Karpas-422 (cell line): Measurements from ENCODE around the gene ZNF536. TPM values are rescaled to one million over a fixed set of nuclear protein-coding genes. Genes with fewer than 3 reads are reported as not detected.
"Not testable (repeated sequence)": the region's sequence is repeated elsewhere in the genome, so short reads cannot be mapped to it uniquely, and the experiment has no call there.

Experiments used
- DNase-seq: peaks from one replicate; pipeline ENCODE4 v3.0.0-alpha.2; 2015
- H2AFZ ChIP-seq: fragments of 200-600 bp; sonication (generic); 2 replicates; pipeline ENCODE4 v1.6.1; 2014; ENCODE audit warnings: antibody characterized with exemption, low read length, mixed read lengths
- H3K27ac ChIP-seq: fragments of 200-600 bp; sonication (generic); 2 replicates; pipeline ENCODE4 v1.5.1; 2014; ENCODE audit warnings: mild to moderate bottlenecking, low read length, moderate library complexity
- H3K27me3 ChIP-seq: fragments of 200-600 bp; sonication (generic); 2 replicates; pipeline ENCODE4 v1.6.1; 2014; ENCODE audit warnings: low read length, mixed read lengths
- H3K36me3 ChIP-seq: fragments of 200-600 bp; sonication (generic); 2 replicates; pipeline ENCODE4 v1.6.1; 2014; ENCODE audit warnings: low read length, mixed read lengths; ENCODE audit not compliant: insufficient read depth
- H3K4me1 ChIP-seq: fragments of 200-600 bp; sonication (generic); 2 replicates; pipeline ENCODE4 v1.6.1; 2014; ENCODE audit warnings: mild to moderate bottlenecking, low read length, mixed read lengths
- H3K4me2 ChIP-seq: fragments of 200-600 bp; sonication (generic); 2 replicates; pipeline ENCODE4 v1.6.1; 2014; ENCODE audit warnings: low read length, low read depth, mild to moderate bottlenecking; ENCODE audit not compliant: poor library complexity, severe bottlenecking
- H3K4me3 ChIP-seq: fragments of 200-600 bp; sonication (generic); 2 replicates; pipeline ENCODE4 v1.5.1; 2014; ENCODE audit warnings: mild to moderate bottlenecking, antibody characterized with exemption, low read length, mixed read lengths
- H3K79me2 ChIP-seq: fragments of 200-600 bp; sonication (generic); 2 replicates; pipeline ENCODE4 v1.6.1; 2014; ENCODE audit warnings: mild to moderate bottlenecking, low read length, mixed read lengths
- H3K9ac ChIP-seq: fragments of 200-600 bp; sonication (generic); 2 replicates; pipeline ENCODE4 v1.6.0; 2014; ENCODE audit warnings: low read length
- H3K9me2 ChIP-seq: fragments of 200-600 bp; sonication (generic), shearing (Covaris generic); replicated peaks from 2 replicates; pipeline ENCODE4 v1.6.0; 2014; ENCODE audit warnings: mild to moderate bottlenecking, low read length, moderate library complexity; ENCODE audit not compliant: insufficient read depth
- H3K9me3 ChIP-seq: fragments of 300-700, 200-600 bp; sonication (generic); 2 replicates; pipeline ENCODE4 v1.6.1; 2014; ENCODE audit warnings: low read length, mixed read lengths
- H4K20me1 ChIP-seq: fragments of 200-600 bp; sonication (generic); 2 replicates; pipeline ENCODE4 v1.6.1; 2014; ENCODE audit warnings: mild to moderate bottlenecking, antibody characterized with exemption, low read length, low read depth; ENCODE audit not compliant: insufficient read depth
- total RNA-seq: library from RNA; depleted of rRNA; stranded (reverse); fragments of >200 nt; shearing (Covaris generic); gene quantifications from 2 replicates; pipeline ENCODE4 v1.2.3, GENCODE V29; 2014; ENCODE audit warnings: low replicate concordance

Gene ZNF536
- total RNA-seq, 1 experiment from 2014 or later = 7.0 TPM

DNA sequence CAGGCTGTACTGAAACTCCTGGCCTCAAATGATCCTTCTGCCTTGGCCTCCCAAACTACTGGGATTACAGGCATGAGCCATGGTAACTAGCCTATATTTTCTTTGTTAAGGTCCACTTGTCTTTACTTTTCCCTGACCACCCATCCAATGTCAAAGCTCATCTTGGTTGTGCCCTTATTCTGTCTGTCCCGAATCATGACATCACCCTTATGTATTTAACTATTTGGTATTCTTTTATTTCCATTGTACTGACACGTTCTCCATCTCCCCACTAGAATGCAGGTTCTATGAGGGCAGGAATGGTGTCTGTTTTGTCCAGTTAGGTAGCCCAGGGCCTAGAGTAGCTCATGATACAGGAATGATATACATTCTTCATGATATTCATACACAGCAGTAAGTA, 104.8 kb downstream of the ZNF536 start:
- H3K9ac ChIP-seq = no peak overlapping the region
- H3K4me2 ChIP-seq = no peak overlapping the region
- no peaks in the 10 kb centered on the region for H3K79me2 ChIP-seq
- no peaks in the 10 kb centered on the region for H3K27me3 ChIP-seq
- H3K9me2 ChIP-seq = no peaks in the 10 kb centered on the region
- no peak overlapping the region for H3K4me3 ChIP-seq
- H4K20me1 ChIP-seq = no peaks in the 10 kb centered on the region
- H3K9me3 ChIP-seq = no peaks in the 10 kb centered on the region
- no peaks in the 10 kb centered on the region for H3K36me3 ChIP-seq
- no peak overlapping the region for H2AFZ ChIP-seq
- DNase-seq = no peak
- H3K4me1 ChIP-seq = peaks cover 7% of the 10 kb centered on the region
- H3K27ac ChIP-seq = no peak overlapping the region

DNA sequence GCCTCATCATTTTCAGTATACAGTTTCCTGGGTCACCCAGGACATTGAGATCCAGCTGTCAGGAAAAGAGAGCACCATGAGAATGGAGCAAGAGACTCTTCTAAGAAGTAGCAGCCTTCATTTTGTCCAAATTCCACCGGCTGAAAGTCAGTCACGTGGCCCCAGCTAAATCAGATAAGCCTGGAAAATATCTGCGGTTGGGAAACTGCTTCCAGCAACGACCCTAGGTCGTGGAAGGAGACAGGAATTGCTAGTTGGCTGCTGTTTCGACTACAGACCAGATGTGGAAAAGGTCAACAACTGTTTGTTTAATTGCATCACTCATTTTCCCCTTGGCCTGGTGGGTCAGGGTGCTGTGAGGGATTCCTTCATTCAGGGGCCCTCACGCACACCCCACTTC, 107.0 kb downstream of the ZNF536 start:
- H3K36me3 ChIP-seq = no peaks in the 10 kb centered on the region
- no peaks in the 10 kb centered on the region for H4K20me1 ChIP-seq
- H3K9me3 ChIP-seq = no peaks in the 10 kb centered on the region
- H3K4me1 ChIP-seq = no peaks in the 10 kb centered on the region
- no peaks in the 10 kb centered on the region for H3K27me3 ChIP-seq
- H2AFZ ChIP-seq = no peak overlapping the region
- H3K27ac ChIP-seq = no peak overlapping the region
- no peaks in the 10 kb centered on the region for H3K79me2 ChIP-seq
- no peaks in the 10 kb centered on the region for H3K9me2 ChIP-seq
- no peak overlapping the region for H3K9ac ChIP-seq
- no peak overlapping the region for H3K4me2 ChIP-seq
- H3K4me3 ChIP-seq = no peak overlapping the region
- DNase-seq = no peak

DNA sequence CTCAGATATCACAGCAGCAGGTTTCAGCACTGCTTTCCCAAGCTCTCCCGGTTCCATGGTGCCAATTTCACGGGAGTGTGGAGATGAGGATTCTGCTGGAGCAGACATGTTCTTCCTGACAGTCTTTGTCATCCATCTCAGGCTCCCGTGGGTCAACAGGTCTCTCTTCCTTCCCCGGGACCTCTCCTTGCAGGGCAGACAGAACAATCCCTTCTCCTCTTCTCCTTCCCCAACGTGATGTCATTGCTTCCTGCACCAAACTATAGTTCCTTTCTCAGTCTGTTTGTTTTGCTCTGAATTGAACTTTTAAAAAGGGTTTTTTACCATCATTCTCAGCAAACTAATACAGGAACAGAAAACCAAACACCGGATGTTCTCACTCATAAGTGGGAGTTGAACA, 107.9 kb downstream of the ZNF536 start:
- Histone ChIP-seq H2AFZ (no peak overlapping the region), H4K20me1 (no peaks in the 10 kb centered on the region), H3K36me3 (no peaks in the 10 kb centered on the region), H3K4me1 (no peaks in the 10 kb centered on the region), H3K4me2 (no peak overlapping the region), H3K79me2 (no peaks in the 10 kb centered on the region), H3K9me2 (no peaks in the 10 kb centered on the region), H3K9me3 (no peaks in the 10 kb centered on the region), H3K4me3 (no peak overlapping the region), H3K27ac (no peak overlapping the region), H3K27me3 (no peaks in the 10 kb centered on the region), H3K9ac (no peak overlapping the region)
- DNase-seq = no peak

DNA sequence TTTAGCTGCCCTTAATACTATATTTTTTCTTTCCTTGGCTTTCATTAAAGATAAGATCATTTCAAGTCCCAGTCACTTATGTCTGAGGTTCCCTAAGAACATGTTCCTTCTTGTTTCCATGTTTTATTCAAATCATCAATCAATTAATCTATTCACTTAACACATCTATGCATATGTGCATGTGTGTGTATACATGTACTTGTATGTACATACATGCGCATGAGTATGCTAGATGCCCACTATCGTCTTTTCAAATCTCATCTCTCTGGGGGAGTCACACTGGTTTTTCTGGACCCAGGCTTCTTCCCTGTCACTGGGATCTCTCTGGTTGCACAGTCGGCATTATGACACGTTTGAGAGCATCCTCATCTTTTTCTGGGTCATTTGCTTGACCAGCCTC, 108.9 kb downstream of the ZNF536 start:
- H3K79me2 ChIP-seq = no peaks in the 10 kb centered on the region
- no peaks in the 10 kb centered on the region for H3K36me3 ChIP-seq
- H2AFZ ChIP-seq = no peak overlapping the region
- no peaks in the 10 kb centered on the region for H3K27me3 ChIP-seq
- no peaks in the 10 kb centered on the region for H4K20me1 ChIP-seq
- H3K4me2 ChIP-seq = no peak overlapping the region
- no peak overlapping the region for H3K4me3 ChIP-seq
- H3K9me3 ChIP-seq = no peaks in the 10 kb centered on the region
- no peak for DNase-seq
- H3K9ac ChIP-seq = no peak overlapping the region
- no peaks in the 10 kb centered on the region for H3K9me2 ChIP-seq
- H3K27ac ChIP-seq = no peak overlapping the region
- no peaks in the 10 kb centered on the region for H3K4me1 ChIP-seq

DNA sequence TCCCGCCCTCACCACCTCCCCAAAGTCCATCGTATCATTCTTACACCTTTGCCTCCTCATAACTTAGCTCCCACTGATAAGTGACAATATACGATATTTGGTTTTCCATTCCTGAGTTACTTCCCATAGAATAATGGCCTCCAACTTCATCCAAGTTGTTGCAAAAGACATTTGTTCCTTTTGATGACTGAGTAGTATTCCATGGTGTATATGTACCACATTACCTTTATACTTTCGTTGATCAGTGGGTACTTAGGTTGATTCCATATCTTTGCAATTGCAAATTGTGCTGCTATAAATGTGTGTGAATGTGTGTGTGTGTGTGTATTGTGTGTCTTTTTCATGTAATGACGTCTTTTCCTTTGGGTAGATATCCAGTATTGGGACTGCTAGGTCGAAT, 109.6 kb downstream of the ZNF536 start:
- Histone ChIP-seq H2AFZ (no peak overlapping the region), H3K79me2 (no peaks in the 10 kb centered on the region), H3K4me2 (no peak overlapping the region), H3K27ac (no peak overlapping the region), H4K20me1 (no peaks in the 10 kb centered on the region), H3K9ac (no peak overlapping the region), H3K9me2 (no peaks in the 10 kb centered on the region), H3K4me3 (no peak overlapping the region), H3K4me1 (no peaks in the 10 kb centered on the region), H3K27me3 (no peaks in the 10 kb centered on the region), H3K36me3 (no peaks in the 10 kb centered on the region), H3K9me3 (no peaks in the 10 kb centered on the region)
- DNase-seq = no peak

DNA sequence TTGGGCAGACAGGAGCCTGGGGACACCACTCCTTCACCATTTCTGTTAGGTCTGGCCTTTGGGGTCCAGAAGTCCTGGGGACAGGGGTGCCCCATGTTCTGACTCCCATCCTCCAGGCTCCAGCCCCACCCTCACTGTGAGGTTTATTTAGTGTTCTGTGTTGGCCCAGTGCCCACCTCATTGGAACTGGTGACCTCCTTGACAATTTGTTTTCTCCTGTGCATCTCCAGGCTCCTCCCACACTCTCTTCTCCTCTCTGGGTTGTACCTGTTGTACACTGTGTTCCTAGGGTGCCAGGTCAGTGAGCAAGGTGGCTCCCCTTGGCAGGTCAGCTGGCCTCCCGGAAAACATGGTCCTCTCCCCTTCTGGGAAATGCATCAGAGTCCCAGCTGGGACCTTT, 110.8 kb downstream of the ZNF536 start:
- Histone ChIP-seq H3K9me3 (no peaks in the 10 kb centered on the region), H4K20me1 (no peaks in the 10 kb centered on the region), H3K27me3 (no peaks in the 10 kb centered on the region), H2AFZ (no peak overlapping the region), H3K4me2 (no peak overlapping the region), H3K79me2 (no peaks in the 10 kb centered on the region), H3K4me3 (no peak overlapping the region), H3K4me1 (no peaks in the 10 kb centered on the region), H3K9ac (no peak overlapping the region), H3K36me3 (no peaks in the 10 kb centered on the region), H3K9me2 (no peaks in the 10 kb centered on the region), H3K27ac (no peak overlapping the region)
- no peak for DNase-seq

DNA sequence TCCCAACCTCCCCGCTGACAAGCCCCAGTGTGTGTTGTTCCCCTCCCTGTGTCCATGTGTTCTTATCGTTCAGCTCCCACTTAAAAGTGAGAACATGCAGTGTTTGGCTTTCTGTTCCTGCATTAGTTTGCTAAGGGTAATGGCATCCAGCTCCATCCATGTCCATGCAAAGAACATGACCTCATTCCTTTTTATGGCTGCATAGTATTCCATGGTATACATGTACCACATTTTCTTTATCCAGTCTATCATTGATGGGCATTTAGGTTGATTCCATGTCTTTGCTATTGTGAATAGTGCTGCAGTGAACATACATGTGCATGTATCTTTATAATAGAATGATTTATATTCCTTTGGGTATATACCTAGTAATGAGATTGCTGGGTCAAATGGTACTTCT, 114.1 kb downstream of the ZNF536 start:
- H3K4me3 ChIP-seq, DNase-seq, H3K79me2 ChIP-seq, H3K4me1 ChIP-seq, H2AFZ ChIP-seq, H3K9me2 ChIP-seq, H3K9me3 ChIP-seq, H3K27ac ChIP-seq, H3K4me2 ChIP-seq, H4K20me1 ChIP-seq, H3K9ac ChIP-seq, H3K27me3 ChIP-seq, H3K36me3 ChIP-seq: not testable (repeated sequence)

DNA sequence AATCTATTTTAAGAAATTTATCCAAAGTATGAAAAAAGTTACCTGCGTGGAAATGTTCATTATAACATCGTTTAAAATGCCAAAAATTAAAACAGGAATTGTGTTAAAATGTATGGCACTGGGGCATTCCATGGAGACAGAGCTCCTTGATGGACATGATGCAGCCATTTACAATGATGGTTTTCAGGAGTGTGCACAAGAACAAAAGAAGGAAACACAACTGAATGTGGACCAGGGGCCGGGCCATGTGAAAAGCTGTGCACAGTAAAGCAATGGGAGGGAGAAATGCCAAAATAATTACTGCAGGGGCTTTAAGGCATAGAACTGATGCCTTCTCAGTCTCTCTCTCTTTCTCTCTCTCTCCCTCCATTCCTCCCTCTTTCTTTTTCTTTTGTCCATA, 115.0 kb downstream of the ZNF536 start:
- no peaks in the 10 kb centered on the region for H4K20me1 ChIP-seq
- H3K4me1 ChIP-seq = no peaks in the 10 kb centered on the region; the same call in 1 of the 2 replicates
- H3K27ac ChIP-seq = no peak overlapping the region
- no peaks in the 10 kb centered on the region for H3K27me3 ChIP-seq
- no peaks in the 10 kb centered on the region for H3K9me3 ChIP-seq
- DNase-seq = no peak
- no peak overlapping the region for H3K4me2 ChIP-seq
- no peak overlapping the region for H2AFZ ChIP-seq
- no peaks in the 10 kb centered on the region for H3K79me2 ChIP-seq
- no peaks in the 10 kb centered on the region for H3K9me2 ChIP-seq
- H3K9ac ChIP-seq = no peak overlapping the region
- H3K36me3 ChIP-seq = no peaks in the 10 kb centered on the region
- no peak overlapping the region for H3K4me3 ChIP-seq

DNA sequence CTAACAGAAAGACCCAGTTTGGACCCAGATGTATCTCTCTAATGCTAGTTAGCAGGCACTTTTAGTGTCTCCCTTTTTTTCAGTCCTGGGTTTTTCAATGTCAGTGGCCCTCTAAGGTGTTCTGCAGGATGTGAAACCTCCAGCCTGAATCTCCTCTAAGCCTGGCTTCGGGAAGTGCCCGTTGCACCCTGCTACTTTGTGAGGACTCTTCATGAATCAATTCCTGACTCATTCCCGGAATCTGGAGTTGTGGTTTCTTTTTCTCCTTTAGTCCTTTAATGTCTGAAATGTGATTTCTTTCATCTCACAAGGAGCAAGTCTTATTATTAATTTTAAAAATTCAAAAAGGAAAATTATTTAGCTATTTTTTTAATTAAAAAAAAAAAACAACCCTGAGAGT, 116.0 kb downstream of the ZNF536 start:
- Histone ChIP-seq H3K4me3 (no peak overlapping the region), H3K4me2 (no peak overlapping the region), H3K9me3 (no peaks in the 10 kb centered on the region), H3K27me3 (no peaks in the 10 kb centered on the region), H3K4me1 (peaks cover 7% of the 10 kb centered on the region), H3K9me2 (no peaks in the 10 kb centered on the region), H3K27ac (no peak overlapping the region), H3K79me2 (no peaks in the 10 kb centered on the region), H2AFZ (no peak overlapping the region), H3K36me3 (no peaks in the 10 kb centered on the region), H3K9ac (no peak overlapping the region), H4K20me1 (no peaks in the 10 kb centered on the region)
- no peak for DNase-seq
